Measurements from ENCODE around the gene NRSN2.

NRSN2 gene

GRCh38 chr20:328975-329695, 17.8 kb upstream of the NRSN2 start:
- no peak for DNase-seq
- Histone ChIP-seq H2AFZ (ENCODE audit: insufficient read depth, low read length, poor library complexity) (no peak overlapping the region), H2BK5ac (ENCODE audit: low read depth, low read length, poor library complexity) (no peak overlapping the region), H4K91ac (ENCODE audit: low read depth, low read length) (no peak overlapping the region), H3K4me2 (ENCODE audit: low read length) (no peak overlapping the region), H3K79me2 (ENCODE audit: control insufficient read depth, insufficient read depth, low read length, poor library complexity) (peaks cover 10% of the 10 kb centered on the region), H3K4me3 (ENCODE audit: low read depth, low read length) (no peak overlapping the region), H2AK5ac (ENCODE audit: low read length) (no peak overlapping the region), H2BK12ac (ENCODE audit: low read length) (no peak overlapping the region), H4K8ac (ENCODE audit: low read depth, low read length) (no peak overlapping the region), H3K27ac (ENCODE audit: low read depth, low read length) (no peak overlapping the region), H3K18ac (ENCODE audit: low read length) (no peak overlapping the region), H3K4ac (ENCODE audit: low read depth, low read length) (no peak overlapping the region), H3K4me1 (ENCODE audit: control insufficient read depth in 1 of 2, insufficient read depth in 2 of 2, low read length in 2 of 2) (peaks cover 0 to 6% of the 10 kb centered on the region in 2 experiments), H3K79me1 (ENCODE audit: low read length) (peaks cover 19% of the 10 kb centered on the region), H4K12ac (ENCODE audit: low read depth, low read length) (no peak overlapping the region), H3K36me3 (ENCODE audit: control insufficient read depth in 1 of 2, insufficient read depth in 2 of 2, low read length in 2 of 2) (peaks cover 0 to 2% of the 10 kb centered on the region in 2 experiments), H3K27me3 (ENCODE audit: insufficient read depth, low read length) (no peaks in the 10 kb centered on the region), H3K9me3 (ENCODE audit: insufficient read depth, low read depth, low read length) (no peaks in the 10 kb centered on the region), H3K23ac (ENCODE audit: low read length) (no peak overlapping the region), H2BK120ac (ENCODE audit: insufficient read depth, low read length, poor library complexity) (no peak overlapping the region), H3K14ac (ENCODE audit: low read length) (no peak overlapping the region), H3K9ac (ENCODE audit: low read length) (peak overlapping the region; percentile 36)
- WGBS (ENCODE audit: extremely low coverage, insufficient coverage, insufficient read length): no CpG with 5 or more reads among the region's 7 CpGs

DNA sequence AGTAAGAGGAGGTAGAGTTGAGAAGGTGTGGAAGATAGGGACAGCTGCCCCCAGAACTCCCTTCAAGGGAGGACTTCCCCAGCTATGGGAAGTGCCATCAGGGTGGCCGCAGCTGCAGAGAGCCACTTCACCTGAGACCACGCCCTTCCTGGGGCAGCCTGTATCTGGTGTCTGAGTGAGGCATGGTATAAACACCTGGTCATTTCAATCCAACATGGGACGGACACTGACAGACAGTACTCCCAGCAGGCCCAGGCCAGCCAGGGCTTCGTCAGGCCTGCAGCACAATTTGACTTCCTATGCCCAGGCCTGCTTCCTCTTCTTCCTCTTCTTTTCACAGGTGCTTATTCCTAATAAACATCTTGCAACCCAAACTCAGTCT, 17.1 kb upstream of the NRSN2 start:
- WGBS (ENCODE audit: extremely low coverage, insufficient coverage, insufficient read length): no CpG with 5 or more reads among the region's 4 CpGs
- H3K18ac ChIP-seq (ENCODE audit: low read length): no peak overlapping the region

GRCh38 chr20:330233-331149, 16.4 kb upstream of the NRSN2 start:
- Histone ChIP-seq H2BK12ac (ENCODE audit: low read length) (no peak overlapping the region), H3K27ac (ENCODE audit: low read depth, low read length) (no peak overlapping the region), H2BK5ac (ENCODE audit: low read depth, low read length, poor library complexity) (no peak overlapping the region), H4K8ac (ENCODE audit: low read depth, low read length) (no peak overlapping the region), H3K36me3 (ENCODE audit: control insufficient read depth in 1 of 2, insufficient read depth in 2 of 2, low read length in 2 of 2) (peaks cover 0 to 2% of the 10 kb centered on the region in 2 experiments), H3K27me3 (ENCODE audit: insufficient read depth, low read length) (no peaks in the 10 kb centered on the region), H3K9ac (ENCODE audit: low read length) (no peak overlapping the region), H4K91ac (ENCODE audit: low read depth, low read length) (no peak overlapping the region), H3K79me2 (ENCODE audit: control insufficient read depth, insufficient read depth, low read length, poor library complexity) (peaks cover 10% of the 10 kb centered on the region), H2BK120ac (ENCODE audit: insufficient read depth, low read length, poor library complexity) (no peak overlapping the region), H3K4me2 (ENCODE audit: low read length) (no peak overlapping the region), H4K12ac (ENCODE audit: low read depth, low read length) (no peak overlapping the region), H3K18ac (ENCODE audit: low read length) (no peak overlapping the region), H2AK5ac (ENCODE audit: low read length) (no peak overlapping the region), H2AFZ (ENCODE audit: insufficient read depth, low read length, poor library complexity) (no peak overlapping the region), H3K9me3 (ENCODE audit: insufficient read depth, low read depth, low read length) (no peaks in the 10 kb centered on the region), H3K23ac (ENCODE audit: low read length) (no peak overlapping the region), H3K4me1 (ENCODE audit: control insufficient read depth in 1 of 2, insufficient read depth in 2 of 2, low read length in 2 of 2) (peaks cover 0 to 4% of the 10 kb centered on the region in 2 experiments), H3K4me3 (ENCODE audit: low read depth, low read length) (no peak overlapping the region), H3K4ac (ENCODE audit: low read depth, low read length) (no peak overlapping the region), H3K14ac (ENCODE audit: low read length) (no peak overlapping the region), H3K79me1 (ENCODE audit: low read length) (peaks cover 14% of the 10 kb centered on the region)
- no CpG with 5 or more reads among the region's 16 CpGs for WGBS (ENCODE audit: extremely low coverage, insufficient coverage, insufficient read length)
- DNase-seq: peak; percentile 48 to 64

More for the DNA sequence above, 17.1 kb upstream of the NRSN2 start:
- no peaks in the 10 kb centered on the region for H3K27me3 ChIP-seq (ENCODE audit: insufficient read depth, low read length)
- no peak overlapping the region for H2AFZ ChIP-seq (ENCODE audit: insufficient read depth, low read length, poor library complexity)
- no peak overlapping the region for H3K27ac ChIP-seq (ENCODE audit: low read depth, low read length)
- no peak overlapping the region for H3K9ac ChIP-seq (ENCODE audit: low read length)
- DNase-seq: no peak
- H3K4me1 ChIP-seq (ENCODE audit: control insufficient read depth in 1 of 2, insufficient read depth in 2 of 2, low read length in 2 of 2): peaks cover 0 to 4% of the 10 kb centered on the region in 2 experiments
- H2AK5ac ChIP-seq (ENCODE audit: low read length): no peak overlapping the region
- no peak overlapping the region for H3K4ac ChIP-seq (ENCODE audit: low read depth, low read length)
- H3K4me2 ChIP-seq (ENCODE audit: low read length): no peak overlapping the region
- H3K23ac ChIP-seq (ENCODE audit: low read length): no peak overlapping the region
- peaks cover 0 to 2% of the 10 kb centered on the region in 2 experiments for H3K36me3 ChIP-seq (ENCODE audit: control insufficient read depth in 1 of 2, insufficient read depth in 2 of 2, low read length in 2 of 2)
- H4K12ac ChIP-seq (ENCODE audit: low read depth, low read length): no peak overlapping the region
- no peaks in the 10 kb centered on the region for H3K9me3 ChIP-seq (ENCODE audit: insufficient read depth, low read depth, low read length)
- no peak overlapping the region for H4K8ac ChIP-seq (ENCODE audit: low read depth, low read length)
- H4K91ac ChIP-seq (ENCODE audit: low read depth, low read length): no peak overlapping the region
- no peak overlapping the region for H2BK5ac ChIP-seq (ENCODE audit: low read depth, low read length, poor library complexity)
- no peak overlapping the region for H3K14ac ChIP-seq (ENCODE audit: low read length)
- H2BK12ac ChIP-seq (ENCODE audit: low read length): no peak overlapping the region
- peaks cover 10% of the 10 kb centered on the region for H3K79me2 ChIP-seq (ENCODE audit: control insufficient read depth, insufficient read depth, low read length, poor library complexity)
- H3K4me3 ChIP-seq (ENCODE audit: low read depth, low read length): no peak overlapping the region
- no peak overlapping the region for H2BK120ac ChIP-seq (ENCODE audit: insufficient read depth, low read length, poor library complexity)
- peaks cover 17% of the 10 kb centered on the region for H3K79me1 ChIP-seq (ENCODE audit: low read length)

GRCh38 chr20:334578-334977, 12.3 kb upstream of the NRSN2 start:
- H3K79me1 ChIP-seq (ENCODE audit: low read length): no peaks in the 10 kb centered on the region
- H2BK120ac ChIP-seq (ENCODE audit: insufficient read depth, low read length, poor library complexity): no peak overlapping the region
- no peak overlapping the region for H2BK5ac ChIP-seq (ENCODE audit: low read depth, low read length, poor library complexity)
- no peak for DNase-seq
- H2BK12ac ChIP-seq (ENCODE audit: low read length): no peak overlapping the region
- H4K12ac ChIP-seq (ENCODE audit: low read depth, low read length): no peak overlapping the region
- no peak overlapping the region for H3K9ac ChIP-seq (ENCODE audit: low read length)
- no peak overlapping the region for H3K4ac ChIP-seq (ENCODE audit: low read depth, low read length)
- no peak overlapping the region for H3K4me3 ChIP-seq (ENCODE audit: low read depth, low read length)
- no peak overlapping the region for H3K27ac ChIP-seq (ENCODE audit: low read depth, low read length)
- no CpG with 5 or more reads among the region's 8 CpGs for WGBS (ENCODE audit: extremely low coverage, insufficient coverage, insufficient read length)
- H3K4me2 ChIP-seq (ENCODE audit: low read length): no peak overlapping the region
- H3K4me1 ChIP-seq (ENCODE audit: control insufficient read depth in 1 of 2, insufficient read depth in 2 of 2, low read length in 2 of 2): no peaks in the 10 kb centered on the region
- no peaks in the 10 kb centered on the region for H3K79me2 ChIP-seq (ENCODE audit: control insufficient read depth, insufficient read depth, low read length, poor library complexity)
- no peak overlapping the region for H2AFZ ChIP-seq (ENCODE audit: insufficient read depth, low read length, poor library complexity)
- no peak overlapping the region for H3K14ac ChIP-seq (ENCODE audit: low read length)
- H3K18ac ChIP-seq (ENCODE audit: low read length): no peak overlapping the region
- no peak overlapping the region for H4K8ac ChIP-seq (ENCODE audit: low read depth, low read length)
- H3K23ac ChIP-seq (ENCODE audit: low read length): no peak overlapping the region
- no peak overlapping the region for H4K91ac ChIP-seq (ENCODE audit: low read depth, low read length)
- H3K27me3 ChIP-seq (ENCODE audit: insufficient read depth, low read length): no peaks in the 10 kb centered on the region
- no peaks in the 10 kb centered on the region for H3K9me3 ChIP-seq (ENCODE audit: insufficient read depth, low read depth, low read length)
- no peak overlapping the region for H2AK5ac ChIP-seq (ENCODE audit: low read length)
- no peaks in the 10 kb centered on the region for H3K36me3 ChIP-seq (ENCODE audit: control insufficient read depth in 1 of 2, insufficient read depth in 2 of 2, low read length in 2 of 2)

All from trophoblast cell (in vitro differentiated cells and primary cell).